WTC11 (cell line): ENCODE measurements around the gene OPRL1. TPM values are rescaled to one million over a fixed set of nuclear protein-coding genes. Genes with fewer than 3 reads are reported as not detected.

Source experiments
- ATAC-seq: fragments of 200-7000 bp; cut with Tn5 transposase; 2 replicates; pipeline ENCODE4 v1.10.0; 2021; ENCODE audit warnings: mild to moderate bottlenecking, moderate library complexity
- CTCF ChIA-PET: fragments of 300-600 bp; sonication (Branson Sonifier 250); formaldehyde crosslinking; loops from one replicate; lab custom pipeline; 2021; ENCODE audit warnings: antibody characterized with exemption; lab: Charles Lee
- POLR2A ChIA-PET: fragments of 350-600 bp; sonication (Branson Sonifier 250); formaldehyde crosslinking; loops from one replicate; lab custom pipeline; 2021; ENCODE audit warnings: antibody characterized with exemption; lab: Charles Lee
- DNase-seq: peaks from one replicate; pipeline ENCODE4 v3.0.0; 2021; ENCODE audit warnings: low spot score
- H3K27ac Mint-ChIP-seq: 2 replicates; pipeline ENCODE4 v1.8.0; 2021; ENCODE audit warnings: mixed read lengths
- H3K27me3 Mint-ChIP-seq: 2 replicates; pipeline ENCODE4 v1.8.0; 2021; ENCODE audit warnings: low read depth, mild to moderate bottlenecking, moderate library complexity, mixed read lengths
- H3K36me3 Mint-ChIP-seq: 2 replicates; pipeline ENCODE4 v1.8.0; 2021; ENCODE audit warnings: mixed read lengths
- H3K4me1 Mint-ChIP-seq: 2 replicates; pipeline ENCODE4 v1.8.0; 2022; ENCODE audit warnings: mixed read lengths
- H3K4me3 Mint-ChIP-seq: 2 replicates; pipeline ENCODE4 v1.8.0; 2021; ENCODE audit warnings: mild to moderate bottlenecking, moderate library complexity, mixed read lengths
- H3K9me3 Mint-ChIP-seq: 2 replicates; pipeline ENCODE4 v1.8.0; 2021; ENCODE audit warnings: mixed read lengths
- CREB1 ChIP-seq: sonication (generic); formaldehyde crosslinking; IDR thresholded peaks from 2 replicates; pipeline ENCODE4 v1.8.0; 2023; ENCODE audit warnings: mild to moderate bottlenecking, missing genetic modification reagents
- ESRRA ChIP-seq: sonication (generic); formaldehyde crosslinking; IDR thresholded peaks from 2 replicates; pipeline ENCODE4 v1.8.1; 2022; ENCODE audit warnings: mild to moderate bottlenecking, missing genetic modification reagents, borderline replicate concordance
- ETV6 ChIP-seq: sonication (generic); formaldehyde crosslinking; IDR thresholded peaks from 2 replicates; pipeline ENCODE4 v1.8.1; 2022; ENCODE audit warnings: mild to moderate bottlenecking, missing genetic modification reagents
- FOXJ3 ChIP-seq: sonication (generic); formaldehyde crosslinking; IDR thresholded peaks from 2 replicates; pipeline ENCODE4 v1.9.0; 2021; ENCODE audit warnings: missing genetic modification reagents, mild to moderate bottlenecking, borderline replicate concordance
- FOXP1 ChIP-seq: sonication (generic); formaldehyde crosslinking; IDR thresholded peaks from 2 replicates; pipeline ENCODE4 v1.8.0; 2022; ENCODE audit warnings: missing genetic modification reagents, mild to moderate bottlenecking, moderate library complexity, borderline replicate concordance
- GABPB1 ChIP-seq: sonication (generic); formaldehyde crosslinking; IDR thresholded peaks from 2 replicates; pipeline ENCODE4 v1.8.1; 2023; ENCODE audit warnings: mild to moderate bottlenecking, missing genetic modification reagents
- MYBL2 ChIP-seq: sonication (generic); formaldehyde crosslinking; IDR thresholded peaks from 2 replicates; pipeline ENCODE4 v1.8.1; 2023; ENCODE audit warnings: mild to moderate bottlenecking, moderate library complexity, missing genetic modification reagents
- NFATC4 ChIP-seq: fragments of 250-450 bp; sonication (Bioruptor Pico); IDR thresholded peaks from 2 replicates; pipeline ENCODE4 v1.9.0; 2021; ENCODE audit warnings: mild to moderate bottlenecking
- NFYB ChIP-seq: sonication (generic); formaldehyde crosslinking; conservative IDR thresholded peaks from 2 replicates; pipeline ENCODE4 v1.8.0; 2022; ENCODE audit warnings: low read depth, missing genetic modification reagents
- PREB ChIP-seq: sonication (generic); formaldehyde crosslinking; IDR thresholded peaks from 2 replicates; pipeline ENCODE4 v1.8.1; 2022; ENCODE audit warnings: mild to moderate bottlenecking, missing genetic modification reagents, moderate library complexity, borderline replicate concordance
- PRRX2 ChIP-seq: fragments of 250-450 bp; sonication (Bioruptor Pico); IDR thresholded peaks from 2 replicates; pipeline ENCODE4 v1.8.0; 2021; ENCODE audit warnings: mild to moderate bottlenecking
- TP53 ChIP-seq: sonication (generic); formaldehyde crosslinking; IDR thresholded peaks from 2 replicates; pipeline ENCODE4 v1.8.1; 2023; ENCODE audit warnings: mild to moderate bottlenecking, missing genetic modification reagents
- ZNF219 ChIP-seq: sonication (generic); formaldehyde crosslinking; IDR thresholded peaks from 2 replicates; pipeline ENCODE4 v1.8.0; 2023; ENCODE audit warnings: missing genetic modification reagents, mild to moderate bottlenecking, borderline replicate concordance
- ZNF232 ChIP-seq: sonication (generic); formaldehyde crosslinking; IDR thresholded peaks from 2 replicates; pipeline ENCODE4 v1.8.0; 2022; ENCODE audit warnings: mild to moderate bottlenecking, missing genetic modification reagents
- ZNF263 ChIP-seq: sonication (generic); formaldehyde crosslinking; IDR thresholded peaks from 2 replicates; pipeline ENCODE4 v1.8.1; 2022; ENCODE audit warnings: low read depth, mild to moderate bottlenecking, moderate library complexity, missing genetic modification reagents
- ZNF416 ChIP-seq: fragments of 250-450 bp; sonication (Bioruptor Pico); IDR thresholded peaks from 2 replicates; pipeline ENCODE4 v1.9.0; 2021; ENCODE audit warnings: mild to moderate bottlenecking, inconsistent platforms
- ZNF425 ChIP-seq: fragments of 250-450 bp; sonication (Bioruptor Pico); conservative IDR thresholded peaks from 2 replicates; pipeline ENCODE4 v1.9.0; 2021; ENCODE audit warnings: mild to moderate bottlenecking
- total RNA-seq: library from RNA; stranded (reverse); gene quantifications from 3 replicates; pipeline ENCODE4 v1.2.3, GENCODE V29; 2021
- TF ChIP-seq, protein P1 (sequence below): sonication (generic); formaldehyde crosslinking; IDR thresholded peaks from 2 replicates; pipeline ENCODE4 v1.8.1; 2022; ENCODE audit warnings: mild to moderate bottlenecking, moderate library complexity, missing genetic modification reagents
- TF ChIP-seq, protein P2 (sequence below): sonication (generic); formaldehyde crosslinking; IDR thresholded peaks from 2 replicates; pipeline ENCODE4 v1.8.1; 2022; ENCODE audit warnings: low read depth, missing genetic modification reagents, borderline replicate concordance
- TF ChIP-seq, protein P3 (sequence below): sonication (generic); formaldehyde crosslinking; IDR thresholded peaks from 2 replicates; pipeline ENCODE4 v1.8.0; 2022; ENCODE audit warnings: mild to moderate bottlenecking, missing genetic modification reagents

Gene OPRL1
- total RNA-seq, 1 experiment from 2014 or later = 2.0 TPM

- H3K36me3 Mint-ChIP-seq = peaks cover 6% of the 10 kb centered on the region
- H3K4me3 Mint-ChIP-seq = peak overlapping the region; percentile 57
- DNase-seq (no peak), ATAC-seq (no peak)
- TF ChIP-seq NFYB (CRISPR knock-in tag) (no peak), ZNF416 (CRISPR knock-in tag) (no peak), PREB (CRISPR knock-in tag) (no peak), ZNF263 (CRISPR knock-in tag) (no peak), ZNF232 (CRISPR knock-in tag) (no peak), ESRRA (CRISPR knock-in tag) (no peak), FOXJ3 (no peak), NFATC4 (CRISPR knock-in tag) (no peak), CREB1 (CRISPR knock-in tag) (no peak), PRRX2 (CRISPR knock-in tag) (no peak), GABPB1 (CRISPR knock-in tag) (no peak), ZNF425 (no peak), FOXP1 (CRISPR knock-in tag) (no peak), ETV6 (CRISPR knock-in tag) (no peak), ZNF219 (CRISPR knock-in tag) (no peak), TP53 (CRISPR knock-in tag) (no peak), MYBL2 (CRISPR knock-in tag) (no peak)
- TF ChIP-seq, protein P1, sequence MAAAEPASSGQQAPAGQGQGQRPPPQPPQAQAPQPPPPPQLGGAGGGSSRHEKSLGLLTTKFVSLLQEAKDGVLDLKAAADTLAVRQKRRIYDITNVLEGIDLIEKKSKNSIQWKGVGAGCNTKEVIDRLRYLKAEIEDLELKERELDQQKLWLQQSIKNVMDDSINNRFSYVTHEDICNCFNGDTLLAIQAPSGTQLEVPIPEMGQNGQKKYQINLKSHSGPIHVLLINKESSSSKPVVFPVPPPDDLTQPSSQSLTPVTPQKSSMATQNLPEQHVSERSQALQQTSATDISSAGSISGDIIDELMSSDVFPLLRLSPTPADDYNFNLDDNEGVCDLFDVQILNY (CRISPR knock-in tag) = no peak
- TF ChIP-seq, protein P2, sequence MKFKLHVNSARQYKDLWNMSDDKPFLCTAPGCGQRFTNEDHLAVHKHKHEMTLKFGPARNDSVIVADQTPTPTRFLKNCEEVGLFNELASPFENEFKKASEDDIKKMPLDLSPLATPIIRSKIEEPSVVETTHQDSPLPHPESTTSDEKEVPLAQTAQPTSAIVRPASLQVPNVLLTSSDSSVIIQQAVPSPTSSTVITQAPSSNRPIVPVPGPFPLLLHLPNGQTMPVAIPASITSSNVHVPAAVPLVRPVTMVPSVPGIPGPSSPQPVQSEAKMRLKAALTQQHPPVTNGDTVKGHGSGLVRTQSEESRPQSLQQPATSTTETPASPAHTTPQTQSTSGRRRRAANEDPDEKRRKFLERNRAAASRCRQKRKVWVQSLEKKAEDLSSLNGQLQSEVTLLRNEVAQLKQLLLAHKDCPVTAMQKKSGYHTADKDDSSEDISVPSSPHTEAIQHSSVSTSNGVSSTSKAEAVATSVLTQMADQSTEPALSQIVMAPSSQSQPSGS = no peak
- TF ChIP-seq, protein P3, sequence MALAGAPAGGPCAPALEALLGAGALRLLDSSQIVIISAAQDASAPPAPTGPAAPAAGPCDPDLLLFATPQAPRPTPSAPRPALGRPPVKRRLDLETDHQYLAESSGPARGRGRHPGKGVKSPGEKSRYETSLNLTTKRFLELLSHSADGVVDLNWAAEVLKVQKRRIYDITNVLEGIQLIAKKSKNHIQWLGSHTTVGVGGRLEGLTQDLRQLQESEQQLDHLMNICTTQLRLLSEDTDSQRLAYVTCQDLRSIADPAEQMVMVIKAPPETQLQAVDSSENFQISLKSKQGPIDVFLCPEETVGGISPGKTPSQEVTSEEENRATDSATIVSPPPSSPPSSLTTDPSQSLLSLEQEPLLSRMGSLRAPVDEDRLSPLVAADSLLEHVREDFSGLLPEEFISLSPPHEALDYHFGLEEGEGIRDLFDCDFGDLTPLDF = no peak
- peaks cover 8% of the 10 kb centered on the region for H3K4me1 Mint-ChIP-seq
- H3K27me3 Mint-ChIP-seq = peaks cover 22% of the 10 kb centered on the region
- no peak overlapping the region for H3K27ac Mint-ChIP-seq
- CTCF ChIA-PET = interaction anchor here (0.6 to 4.7 kb wide), 13 partner anchors 9 to 155 kb away, joined by 3 to 77 read pairs (median 6); partner anchors contain the start of genes LKAAEAR1, OPRL1, PCMTD2 and RGS19
- POLR2A ChIA-PET = no interaction called here
- H3K9me3 Mint-ChIP-seq = peaks cover 10% of the 10 kb centered on the region
These were observed 21.2 kb downstream of the OPRL1 start for GRCh38 chr20:64100946-64101688.
